ENCODE data around the gene TRAF4.

TRAF4 gene

DNA sequence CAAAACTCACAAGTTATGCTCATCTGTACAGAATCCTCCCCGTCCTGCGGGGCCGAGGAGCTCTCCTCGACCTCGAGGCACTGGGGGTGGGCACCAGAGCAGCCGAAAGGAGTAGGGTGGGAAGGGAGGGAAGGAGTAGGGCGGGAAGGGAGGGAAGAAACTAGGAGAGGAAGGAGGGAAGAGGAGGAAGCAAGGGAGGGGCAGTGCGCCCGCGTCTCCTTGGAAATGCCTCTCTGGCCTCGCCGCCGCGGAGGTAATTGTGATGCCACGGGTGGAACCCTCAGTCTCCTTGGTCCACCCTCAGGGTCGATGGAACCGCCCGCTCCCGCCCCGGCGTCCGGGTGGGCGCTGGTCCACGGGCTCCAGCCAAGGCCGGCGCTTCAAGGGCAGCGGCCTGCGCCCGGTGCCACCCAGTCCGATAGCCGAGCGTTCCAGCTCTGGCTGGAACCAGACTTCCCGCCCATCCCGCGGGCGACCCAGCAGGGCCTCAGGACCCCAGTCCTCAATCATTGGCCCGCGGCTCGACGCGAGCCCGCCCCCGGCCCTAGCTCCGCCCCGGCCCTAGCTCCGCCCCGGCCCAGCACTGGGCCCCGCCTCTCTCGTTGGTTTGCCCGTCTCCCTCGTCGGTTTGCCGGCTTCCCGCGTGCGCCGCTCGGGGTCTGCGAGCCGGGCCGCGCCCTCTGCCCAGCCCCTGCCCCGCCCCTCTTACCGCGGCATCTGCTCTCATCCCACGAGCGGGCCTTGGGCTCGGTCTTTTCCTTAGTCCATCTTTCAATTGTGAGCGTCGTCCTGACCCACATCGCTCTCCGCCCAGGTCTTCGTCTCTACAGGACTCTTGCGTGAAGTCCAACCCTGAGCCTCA is 32.7 kb upstream of the TRAF4 start:
- CTCF ChIA-PET, result interaction anchor here (0.8 to 1.6 kb wide), 4 partner anchors 9 to 67 kb away, joined by 3 to 5 read pairs (median 4); partner anchors contain the start of genes RPL23A and TLCD1
- H3K9me3 Mint-ChIP-seq, result no peaks in the 10 kb centered on the region
- H3K4me1 Mint-ChIP-seq, result peaks cover 19% of the 10 kb centered on the region
- peaks cover 29% of the 10 kb centered on the region for H3K27me3 Mint-ChIP-seq
- peak overlapping the region; percentile 94 for H3K27ac Mint-ChIP-seq
- no peaks in the 10 kb centered on the region for H3K36me3 Mint-ChIP-seq
- H3K4me3 Mint-ChIP-seq, result peak overlapping the region; percentile 84
- peak; percentile 92 for DNase-seq

DNA sequence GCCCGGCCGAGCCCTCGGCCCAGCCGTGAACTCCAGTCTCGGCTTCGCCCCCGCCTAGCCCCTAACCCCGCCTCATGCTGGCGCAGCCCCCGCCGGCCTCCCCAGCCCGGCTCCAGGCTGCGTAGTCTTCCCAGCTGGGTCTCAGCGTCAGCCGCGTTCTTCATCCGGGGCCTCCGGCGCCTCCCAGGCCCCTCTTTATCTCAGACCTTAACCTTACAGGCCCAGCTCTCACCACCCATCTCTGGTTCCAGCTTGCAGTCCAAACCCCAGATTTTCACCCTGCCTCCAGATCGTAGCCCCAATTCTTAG is 32.1 kb upstream of the TRAF4 start, which contains the start of gene PROCA1:
PROCA1 (minus strand) TSS at position 166 of the 309 bp plus-strand sequence. CDS start 228 bp downstream, outside the sequence.
- Mint-ChIP-seq H3K4me3 (peak within 1 kb of the TSS; percentile 84), H3K9me3 (no peaks in the 10 kb centered on the region), H3K36me3 (no peaks in the 10 kb centered on the region), H3K27ac (peak within 1 kb of the TSS; percentile 94), H3K4me1 (peaks cover 19% of the 10 kb centered on the region), H3K27me3 (peaks cover 35% of the 10 kb centered on the region)
- CTCF ChIA-PET, result interaction anchor here (0.8 to 1.6 kb wide), 5 partner anchors 8 to 67 kb away, joined by 3 to 5 read pairs (median 3); partner anchors contain the start of genes RPL23A and TLCD1
- no peak for DNase-seq

DNA sequence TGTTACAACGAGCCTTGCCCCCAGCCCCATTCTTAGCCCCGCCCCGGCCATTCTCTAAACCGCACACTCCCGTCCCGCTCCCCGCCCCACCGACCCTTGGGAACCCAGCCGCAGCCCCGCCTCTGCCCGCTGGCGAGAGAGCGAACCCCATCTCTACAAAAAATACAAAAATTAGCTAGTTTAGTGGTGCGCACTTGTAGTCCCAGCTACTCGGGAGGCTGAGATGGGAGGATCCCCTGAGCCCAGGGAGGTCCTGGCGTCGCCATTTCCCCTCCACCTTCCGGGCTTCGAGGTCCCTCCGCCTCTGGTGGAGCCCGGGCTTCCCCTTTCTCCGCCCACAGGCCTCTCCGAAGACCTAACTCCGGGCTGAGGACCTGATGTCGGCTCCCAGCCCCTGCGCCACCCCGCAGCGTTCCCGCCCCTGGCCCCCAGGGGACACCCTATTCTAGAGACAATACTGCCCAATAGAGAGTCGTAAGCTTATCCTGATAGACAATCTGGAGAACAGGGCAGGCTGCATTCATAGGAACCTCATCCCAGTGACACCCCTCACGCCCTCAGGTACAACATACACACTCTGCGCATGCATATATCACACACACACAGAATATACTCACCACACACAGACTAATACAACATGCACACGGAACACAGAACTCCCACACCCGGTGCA is 31.6 kb upstream of the TRAF4 start:
- Mint-ChIP-seq H3K36me3 (no peaks in the 10 kb centered on the region), H3K27me3 (peaks cover 39% of the 10 kb centered on the region), H3K4me3 (peak overlapping the region; percentile 84), H3K9me3 (no peaks in the 10 kb centered on the region), H3K27ac (peak overlapping the region; percentile 94), H3K4me1 (peaks cover 19% of the 10 kb centered on the region)
- CTCF ChIA-PET, result interaction anchor here (0.8 to 1.5 kb wide), 5 partner anchors 8 to 241 kb away, joined by 3 to 7 read pairs (median 3); partner anchors contain the start of gene RPL23A
- peak; percentile 81 for DNase-seq

DNA sequence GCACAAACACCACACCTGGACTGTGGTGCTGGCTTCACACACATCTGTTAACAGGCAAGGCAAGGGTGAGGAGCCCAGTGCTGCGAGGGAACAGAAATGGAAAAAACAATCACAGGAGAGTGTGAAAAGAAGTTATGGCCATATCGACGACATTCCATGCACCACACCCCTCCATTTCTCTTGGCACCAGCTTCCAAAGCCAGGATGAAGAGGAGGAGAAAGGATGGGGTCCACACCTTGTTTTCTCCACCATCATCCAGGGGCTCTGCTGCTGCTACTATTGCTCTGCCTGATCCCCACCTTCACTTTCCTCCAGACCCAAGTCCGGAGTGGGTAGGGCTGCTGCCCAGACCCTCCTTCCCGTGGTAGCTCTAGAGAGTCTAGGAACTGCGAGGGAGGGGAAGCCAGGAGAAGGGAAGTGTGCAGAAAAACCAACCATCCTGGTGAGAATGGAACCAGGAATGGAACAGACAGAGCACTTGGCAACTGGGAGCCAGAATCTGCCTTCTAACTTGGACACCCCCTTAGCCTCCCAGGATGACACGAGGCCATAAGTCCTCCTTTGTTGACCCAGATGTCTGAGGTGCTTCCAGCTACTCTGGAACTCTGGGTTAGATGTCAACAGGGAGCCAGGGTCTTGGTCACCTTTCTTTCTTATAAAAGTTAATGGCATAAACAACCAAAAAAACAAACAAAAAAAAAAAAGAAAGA is 31.0 kb upstream of the TRAF4 start:
- DNase-seq, result no peak
- Mint-ChIP-seq H3K27me3 (peaks cover 46% of the 10 kb centered on the region), H3K36me3 (no peaks in the 10 kb centered on the region), H3K9me3 (no peaks in the 10 kb centered on the region), H3K4me1 (peaks cover 20% of the 10 kb centered on the region), H3K27ac (no peak overlapping the region), H3K4me3 (peak overlapping the region; percentile 84)
- CTCF ChIA-PET, result interaction anchor here (0.7 to 1.5 kb wide), 4 partner anchors 14 to 240 kb away, joined by 3 to 7 read pairs (median 4); no protein-coding TSS in a partner anchor

DNA sequence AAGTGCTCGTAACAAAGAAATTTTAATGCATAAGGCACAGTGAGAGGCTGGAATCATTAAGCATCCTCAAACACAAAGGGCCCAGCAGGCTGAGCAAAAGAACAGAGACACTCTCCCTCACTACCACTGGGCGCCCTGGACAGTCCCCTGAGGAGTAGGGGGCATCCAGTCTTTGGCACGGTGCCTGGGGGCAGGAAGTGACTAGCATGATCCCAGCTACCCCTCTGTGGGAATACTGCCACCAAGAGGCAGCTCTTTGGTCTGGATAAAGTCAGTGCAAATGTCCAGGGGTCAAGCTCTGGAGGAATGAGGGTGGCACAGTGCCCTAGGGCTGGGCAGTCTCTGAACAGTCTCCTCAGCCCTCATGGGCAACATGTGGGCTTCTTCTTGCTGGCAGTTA is 29.5 kb upstream of the TRAF4 start:
- CTCF ChIA-PET, result interaction anchor here (1.9 kb wide), 1 partner anchor 12 kb away, joined by 6 read pairs; the partner anchor contains the start of gene TLCD1
- Mint-ChIP-seq H3K27me3 (peaks cover 56% of the 10 kb centered on the region), H3K4me3 (no peak overlapping the region), H3K9me3 (no peaks in the 10 kb centered on the region), H3K36me3 (peaks cover under 1% of the 10 kb centered on the region), H3K27ac (no peak overlapping the region), H3K4me1 (peaks cover 31% of the 10 kb centered on the region)
- DNase-seq, result no peak

DNA sequence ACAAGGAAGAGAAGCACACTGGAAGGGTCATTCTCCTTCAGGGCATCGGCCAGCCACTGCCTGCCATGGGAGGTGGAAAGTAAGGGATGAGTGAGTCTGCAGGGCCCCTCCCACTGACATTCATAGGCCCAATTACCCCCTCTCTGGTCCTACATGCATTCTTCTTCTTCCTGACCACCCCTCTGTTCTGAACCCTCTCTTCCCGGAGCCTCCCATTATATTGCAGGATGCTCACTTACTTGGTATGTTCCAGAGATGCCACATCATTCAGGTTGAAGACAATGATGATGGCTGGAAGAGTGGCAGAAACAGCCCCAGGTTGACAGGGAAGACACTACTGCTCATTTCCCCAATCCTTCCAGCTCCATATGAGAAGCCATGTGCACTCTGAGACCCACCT is 28.6 kb upstream of the TRAF4 start:
- DNase-seq, result no peak
- no peak overlapping the region for H3K4me3 Mint-ChIP-seq
- no peaks in the 10 kb centered on the region for H3K9me3 Mint-ChIP-seq
- H3K36me3 Mint-ChIP-seq, result peaks cover 7% of the 10 kb centered on the region
- H3K4me1 Mint-ChIP-seq, result peaks cover 39% of the 10 kb centered on the region
- peaks cover 59% of the 10 kb centered on the region for H3K27me3 Mint-ChIP-seq
- CTCF ChIA-PET, result interaction anchor here (0.5 to 1.9 kb wide), 3 partner anchors 11 to 50 kb away, joined by 3 to 6 read pairs (median 3); partner anchors contain the start of gene TLCD1
- H3K27ac Mint-ChIP-seq, result no peak overlapping the region

DNA sequence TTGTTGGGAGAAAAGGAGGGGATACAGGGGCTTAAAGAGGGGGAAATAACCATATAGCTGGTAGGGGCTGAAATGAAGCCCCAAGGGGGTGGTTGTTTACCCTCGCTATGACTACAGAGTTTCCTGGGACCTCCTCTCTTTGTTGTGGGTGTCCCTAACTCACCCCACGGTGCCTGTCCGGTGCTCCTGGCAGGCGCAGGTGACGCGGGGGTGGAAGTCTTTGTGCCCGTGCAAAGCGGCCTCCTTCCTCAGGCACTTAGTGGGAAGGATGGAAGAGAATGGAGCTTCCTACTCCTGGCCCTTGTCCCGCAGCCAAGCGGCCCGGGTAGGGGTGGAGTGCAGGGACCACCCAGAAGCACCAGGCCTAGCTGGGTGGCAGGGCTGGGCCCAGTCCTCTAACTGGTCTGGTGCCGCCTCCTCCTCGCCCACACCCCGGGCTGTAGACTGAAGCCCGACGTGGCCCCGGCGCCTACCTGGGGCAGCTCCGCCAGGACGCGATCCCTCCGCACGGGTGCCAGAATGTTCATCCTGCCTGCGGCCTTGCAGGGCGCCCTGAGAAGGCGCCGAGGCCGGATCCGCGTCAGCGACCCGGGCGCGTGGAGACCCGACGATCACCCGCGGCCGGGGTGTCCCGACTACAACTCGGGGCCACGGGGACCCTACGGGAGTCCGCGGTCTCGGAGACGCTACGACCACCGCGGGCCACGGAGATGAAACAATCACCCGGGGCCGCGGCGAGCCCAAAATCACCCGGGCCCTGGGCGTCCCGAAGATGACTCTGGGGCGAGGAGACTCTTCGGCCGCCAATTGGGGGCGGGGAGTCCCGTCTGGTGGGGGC is 26.9 kb upstream of the TRAF4 start:
- Mint-ChIP-seq H3K27ac (no peak overlapping the region), H3K4me3 (peak overlapping the region; percentile 43), H3K4me1 (peaks cover 46% of the 10 kb centered on the region), H3K9me3 (no peaks in the 10 kb centered on the region), H3K27me3 (peaks cover 59% of the 10 kb centered on the region), H3K36me3 (peaks cover 21% of the 10 kb centered on the region)
- CTCF ChIA-PET, result interaction anchor here (1.1 kb wide), 1 partner anchor 9 kb away, joined by 3 read pairs; the partner anchor contains the start of gene TLCD1
- no peak for DNase-seq

DNA sequence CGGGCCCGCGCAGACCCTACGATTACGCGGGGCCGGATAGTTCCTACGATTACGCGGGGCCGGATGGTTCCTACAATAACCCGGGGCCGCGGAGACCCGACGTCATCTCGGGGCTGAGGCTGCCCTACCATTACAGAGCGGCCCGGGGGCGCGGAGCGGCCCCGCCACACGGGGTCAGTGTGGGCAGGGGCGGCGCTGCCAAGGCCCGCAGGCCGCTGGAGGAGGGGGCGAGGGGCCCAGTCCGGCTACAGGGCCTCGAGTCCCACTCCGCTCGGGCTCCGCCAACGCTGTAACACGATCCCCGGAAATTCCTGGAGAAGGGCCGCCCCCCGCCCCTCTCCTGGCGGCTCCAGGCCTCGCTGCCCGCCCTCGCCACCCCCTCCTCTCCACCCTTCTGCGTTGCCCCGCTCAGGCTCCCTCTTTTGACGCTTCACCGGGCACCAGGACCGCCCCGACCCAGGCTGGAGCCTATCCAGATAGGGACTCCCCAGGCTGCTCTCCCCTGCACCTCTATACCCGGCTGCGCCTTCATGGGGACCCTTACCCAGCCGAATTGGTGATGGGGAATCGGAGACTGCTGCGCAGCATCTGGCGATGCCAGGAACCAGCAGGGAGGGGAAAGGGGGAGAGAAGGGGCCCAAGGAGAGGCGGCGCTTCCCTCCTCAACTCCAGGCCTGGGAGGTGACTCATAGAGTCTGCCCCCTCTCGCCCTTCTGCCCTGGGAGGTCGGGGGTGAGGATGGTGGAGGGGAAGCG is 26.1 kb upstream of the TRAF4 start, which contains the start of gene RAB34:
RAB34 (minus strand) TSS at position 291 of the 755 bp plus-strand sequence. CDS start 602 bp downstream, outside the sequence.
- DNase-seq, result peak; percentile 48
- CTCF ChIA-PET, result interaction anchor here (3.9 kb wide), 1 partner anchor 236 kb away, joined by 11 read pairs; no protein-coding TSS in a partner anchor
- H3K27me3 Mint-ChIP-seq, result peaks cover 57% of the 10 kb centered on the region
- peak within 1 kb of the TSS; percentile 24 for H3K27ac Mint-ChIP-seq
- peak within 1 kb of the TSS; percentile 68 for H3K4me3 Mint-ChIP-seq
- no peaks in the 10 kb centered on the region for H3K9me3 Mint-ChIP-seq
- peaks cover 45% of the 10 kb centered on the region for H3K4me1 Mint-ChIP-seq
- peaks cover 28% of the 10 kb centered on the region for H3K36me3 Mint-ChIP-seq

DNA sequence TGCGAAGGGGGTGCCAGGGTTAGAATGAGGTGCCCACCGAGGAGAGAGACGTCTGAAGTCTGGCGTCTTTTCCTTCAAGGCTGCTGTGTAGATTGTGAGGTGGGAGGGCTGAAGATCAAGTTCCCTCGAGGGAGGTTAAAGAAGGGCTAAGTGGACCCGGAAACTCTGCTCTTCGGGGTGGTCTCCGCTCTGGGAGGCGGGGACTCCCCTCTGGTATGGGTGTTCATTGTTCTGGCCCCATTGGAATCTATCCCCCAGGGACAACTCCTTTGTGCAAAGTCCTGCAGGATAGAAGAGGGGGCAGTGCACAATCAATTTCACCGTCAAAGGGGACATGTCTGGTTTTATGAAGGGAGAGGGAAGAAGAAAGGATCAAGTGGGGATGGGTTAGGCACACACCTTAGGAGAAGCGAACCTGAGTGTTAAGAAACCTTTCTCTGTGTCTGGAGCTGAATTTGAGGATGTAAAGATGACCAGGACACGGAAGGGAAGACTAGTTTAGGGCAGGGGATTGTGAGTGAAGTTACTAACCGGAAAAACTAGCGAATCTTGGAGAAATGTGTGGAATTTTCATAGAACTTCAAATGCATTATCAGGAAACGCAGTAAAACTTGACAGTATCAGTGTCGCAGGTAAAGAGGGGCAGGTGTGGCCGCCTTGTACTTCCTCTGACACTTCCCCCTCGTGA is 25.3 kb upstream of the TRAF4 start:
- H3K9me3 Mint-ChIP-seq, result no peaks in the 10 kb centered on the region
- peak overlapping the region; percentile 4 for H3K27ac Mint-ChIP-seq
- no peak for DNase-seq
- peak overlapping the region; percentile 68 for H3K4me3 Mint-ChIP-seq
- peaks cover 33% of the 10 kb centered on the region for H3K36me3 Mint-ChIP-seq
- H3K4me1 Mint-ChIP-seq, result peaks cover 50% of the 10 kb centered on the region
- CTCF ChIA-PET, result interaction anchor here (1.5 to 17.3 kb wide), 3 partner anchors 29 to 235 kb away, joined by 7 to 415 read pairs (median 11); partner anchors contain the start of genes BLTP2 and TRAF4
- H3K27me3 Mint-ChIP-seq, result peaks cover 56% of the 10 kb centered on the region

DNA sequence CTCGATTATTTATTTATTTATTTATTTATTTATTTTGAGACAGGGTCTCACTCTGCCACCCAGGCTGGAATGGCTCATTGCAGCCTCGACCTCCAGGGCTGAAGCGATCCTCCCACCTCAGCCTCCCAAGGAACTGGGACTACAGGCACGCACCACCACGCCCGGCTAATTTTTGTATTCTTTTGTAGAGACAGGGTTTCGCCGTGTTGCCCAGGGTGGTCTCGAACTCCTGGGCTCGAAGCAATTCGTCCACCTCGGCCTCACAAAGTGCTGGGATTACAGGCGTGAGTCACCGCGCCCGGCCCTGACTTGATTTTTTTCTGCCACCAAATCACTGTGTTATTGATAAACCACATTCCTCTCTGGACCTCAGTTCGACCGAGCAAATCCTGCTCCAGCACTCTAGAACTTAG is 24.8 kb upstream of the TRAF4 start:
- CTCF ChIA-PET, result interaction anchor here (1.2 to 17.3 kb wide), 4 partner anchors 19 to 234 kb away, joined by 3 to 415 read pairs (median 9); partner anchors contain the start of genes BLTP2 and TRAF4
- Mint-ChIP-seq H3K27me3 (peaks cover 51% of the 10 kb centered on the region), H3K36me3 (peaks cover 39% of the 10 kb centered on the region), H3K4me1 (peaks cover 55% of the 10 kb centered on the region), H3K9me3 (no peaks in the 10 kb centered on the region), H3K27ac (peak overlapping the region; percentile 96), H3K4me3 (peak overlapping the region; percentile 99)
- no peak for DNase-seq

DNA sequence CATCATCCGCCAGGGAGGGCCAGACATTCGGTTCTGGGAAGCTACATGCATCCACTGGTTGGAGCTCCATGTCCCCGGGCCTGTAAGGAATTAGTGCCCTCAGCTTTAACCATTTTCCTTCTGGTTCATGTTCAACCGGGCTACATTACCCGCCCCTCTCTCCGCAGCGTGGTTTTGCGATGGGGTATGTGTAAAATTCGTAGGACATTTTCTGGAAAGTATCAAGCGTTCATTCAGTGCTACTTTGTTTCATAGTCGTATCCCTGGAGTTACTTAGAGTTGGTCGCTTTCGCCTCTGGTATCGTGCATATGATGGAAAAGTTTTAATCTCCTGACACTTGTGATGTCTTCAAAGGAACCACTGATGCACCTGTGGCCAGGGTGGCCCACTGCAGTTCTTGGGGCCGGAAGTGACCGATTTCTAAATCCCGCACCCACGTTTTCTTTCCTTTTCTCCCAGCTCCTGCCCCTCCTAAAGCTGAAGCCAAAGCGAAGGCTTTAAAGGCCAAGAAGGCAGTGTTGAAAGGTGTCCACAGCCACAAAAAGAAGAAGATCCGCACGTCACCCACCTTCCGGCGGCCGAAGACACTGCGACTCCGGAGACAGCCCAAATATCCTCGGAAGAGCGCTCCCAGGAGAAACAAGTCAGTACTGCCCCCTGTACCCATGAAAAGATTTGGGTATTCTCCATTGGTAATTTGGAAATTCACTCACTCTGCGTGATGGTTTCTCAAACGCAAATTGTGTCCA is 23.4 kb upstream of the TRAF4 start:
- H3K4me1 Mint-ChIP-seq, result peaks cover 69% of the 10 kb centered on the region
- CTCF ChIA-PET, result interaction anchor here (1.0 to 17.3 kb wide), 6 partner anchors 9 to 233 kb away, joined by 3 to 415 read pairs (median 7); partner anchors contain the start of genes BLTP2, PROCA1 and TRAF4
- peak overlapping the region; percentile 96 for H3K27ac Mint-ChIP-seq
- peak; percentile 61 for DNase-seq
- peaks cover 52% of the 10 kb centered on the region for H3K36me3 Mint-ChIP-seq
- H3K9me3 Mint-ChIP-seq, result no peaks in the 10 kb centered on the region
- H3K4me3 Mint-ChIP-seq, result peak overlapping the region; percentile 99
- H3K27me3 Mint-ChIP-seq, result peaks cover 37% of the 10 kb centered on the region
